GM18519 (cell line): ENCODE measurements around the gene DSCAM.
"Not testable (repeated sequence)": the region's sequence is repeated elsewhere in the genome, so short reads cannot be mapped to it uniquely, and the experiment has no call there.

Experiments
- ATAC-seq: cut with Tn5 transposase; IDR thresholded peaks from one replicate; pipeline ENCODE4 v1.9.1; 2021; ENCODE audit warnings: mild to moderate bottlenecking, moderate library complexity; ENCODE audit not compliant: unreplicated experiment, low FRiP score

Gene DSCAM

DNA sequence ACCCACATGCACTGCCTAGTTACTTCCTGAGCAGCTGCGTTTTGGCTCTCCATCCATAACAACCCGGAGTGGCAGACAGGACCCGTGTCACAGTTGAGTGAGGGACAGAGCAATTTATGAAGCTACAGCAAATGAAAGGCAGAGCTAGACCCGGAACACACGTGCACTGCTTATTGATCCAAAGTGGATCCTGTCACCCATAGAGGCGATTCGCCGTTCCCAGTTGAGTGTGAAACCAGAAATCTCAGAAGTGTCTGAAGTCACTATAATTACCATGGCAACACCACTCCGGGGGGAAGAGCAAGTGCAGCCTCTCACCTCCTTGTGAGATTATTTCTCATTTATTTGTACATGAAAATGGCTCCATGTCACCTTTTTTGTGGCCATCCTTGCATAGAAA is 365.2 kb downstream of the DSCAM start:
- ATAC-seq = no peak

DNA sequence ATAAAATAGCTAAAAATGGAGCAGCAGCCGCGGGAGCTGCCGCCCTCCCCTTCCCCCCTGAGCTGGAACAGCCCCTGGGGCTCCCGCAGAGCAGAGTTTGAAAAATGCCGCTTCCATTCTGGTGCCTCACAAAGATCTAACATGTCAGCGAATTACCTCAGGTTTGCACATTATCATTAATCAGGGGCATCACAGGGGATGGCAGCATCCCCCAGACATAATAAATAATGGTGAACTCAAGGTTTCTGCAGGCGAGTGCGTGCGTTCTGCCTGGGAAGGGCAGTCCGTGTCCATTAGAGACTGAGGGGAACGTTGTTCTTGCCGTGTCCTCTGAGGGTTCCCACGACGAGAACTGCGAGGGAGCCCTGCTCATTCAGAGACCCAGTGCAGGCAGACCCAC is 372.4 kb downstream of the DSCAM start:
- no peak for ATAC-seq

DNA sequence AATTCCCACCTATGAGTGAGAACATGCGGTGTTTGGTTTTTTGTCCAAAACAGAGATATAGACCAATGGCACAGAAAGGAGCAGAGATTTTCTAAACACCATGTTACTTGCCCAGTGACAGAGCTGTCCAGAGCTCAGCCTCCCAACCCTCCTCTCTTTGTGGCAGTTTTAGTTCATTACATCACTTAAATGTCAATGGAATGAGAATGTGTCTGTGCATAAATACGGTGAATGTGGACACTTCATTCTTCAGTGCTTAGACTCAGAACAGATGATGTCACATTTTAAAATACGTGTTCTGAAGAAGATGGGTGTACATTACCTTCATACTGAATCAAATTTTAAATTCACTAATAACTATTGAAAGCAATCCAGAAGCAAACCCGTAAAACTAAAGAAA is 374.9 kb downstream of the DSCAM start:
- no peak for ATAC-seq

- ATAC-seq = no peak
These were observed 375.9 kb downstream of the DSCAM start for GRCh38 chr21:40471103-40471502.

- ATAC-seq = no peak
These were observed 380.0 kb downstream of the DSCAM start for GRCh38 chr21:40466893-40467483.

DNA sequence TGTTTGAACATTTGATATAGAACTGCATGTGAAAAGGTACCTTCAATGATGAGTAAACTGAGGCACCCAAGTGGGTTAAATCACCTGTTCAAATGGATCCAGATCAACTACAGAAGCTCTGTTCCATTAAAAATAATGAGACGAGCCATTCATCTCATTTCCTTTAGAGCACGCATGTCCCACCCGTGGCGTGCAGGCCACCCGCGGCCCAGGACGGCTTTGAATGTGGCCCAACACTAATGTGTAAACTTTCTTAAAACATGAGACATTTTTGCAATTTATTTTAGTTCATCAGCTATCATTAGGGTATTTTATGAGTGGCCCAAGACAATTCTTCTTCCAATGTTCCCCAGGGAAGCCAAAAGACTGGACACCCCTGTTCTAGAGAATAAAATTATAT is 381.6 kb downstream of the DSCAM start:
- no peak for ATAC-seq

GRCh38 chr21:40463176-40463575 is 383.8 kb downstream of the DSCAM start:
- ATAC-seq = no peak

- ATAC-seq = no peak
These were observed 385.9 kb downstream of the DSCAM start for GRCh38 chr21:40461008-40461407.

- ATAC-seq = no peak
These were observed 389.2 kb downstream of the DSCAM start for GRCh38 chr21:40457741-40458140.

GRCh38 chr21:40454057-40454456 is 392.9 kb downstream of the DSCAM start:
- no peak for ATAC-seq

DNA sequence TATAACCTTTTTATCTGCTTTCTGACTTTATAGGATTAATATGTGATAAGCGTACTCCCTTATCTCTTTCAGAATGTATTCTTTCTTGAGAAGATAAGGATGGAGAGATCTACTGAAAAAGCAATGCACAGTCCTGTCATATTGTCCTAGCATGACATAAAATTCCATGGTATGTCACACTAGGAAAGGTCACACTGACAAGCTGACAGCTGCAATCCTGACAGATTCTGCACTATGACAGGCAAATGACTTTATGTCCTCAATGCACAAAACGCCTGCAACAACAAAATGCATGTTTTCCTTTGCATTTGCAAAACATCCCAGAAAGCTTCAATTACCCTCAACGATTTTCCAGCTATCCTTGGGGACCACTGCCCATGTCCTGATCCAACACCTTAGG is 393.8 kb downstream of the DSCAM start:
- ATAC-seq = no peak

- no peak for ATAC-seq
These were observed 394.4 kb downstream of the DSCAM start for GRCh38 chr21:40452548-40452947.

DNA sequence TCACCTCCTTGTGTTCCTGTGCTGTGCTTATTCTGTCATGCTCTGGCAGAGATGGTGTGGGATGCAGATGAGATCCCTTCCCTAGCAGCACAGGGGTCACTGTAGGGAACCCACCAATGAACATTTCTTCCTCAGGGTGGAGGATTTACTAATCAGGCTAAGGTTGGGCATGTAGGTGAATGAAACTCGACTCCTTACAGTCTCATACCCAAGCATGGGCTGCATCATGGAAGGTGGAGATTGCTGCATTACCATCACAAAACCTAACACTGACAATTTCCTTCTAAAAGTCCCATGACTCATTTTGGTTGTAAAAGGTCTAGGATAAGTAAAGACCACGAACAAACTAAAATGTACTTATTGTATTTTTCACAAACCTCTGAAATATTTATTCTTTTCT is 399.9 kb downstream of the DSCAM start:
- ATAC-seq = no peak

GRCh38 chr21:40445349-40445921 is 401.5 kb downstream of the DSCAM start:
- ATAC-seq = no peak

GRCh38 chr21:40439581-40439980 is 407.4 kb downstream of the DSCAM start:
- not testable (repeated sequence) for ATAC-seq

DNA sequence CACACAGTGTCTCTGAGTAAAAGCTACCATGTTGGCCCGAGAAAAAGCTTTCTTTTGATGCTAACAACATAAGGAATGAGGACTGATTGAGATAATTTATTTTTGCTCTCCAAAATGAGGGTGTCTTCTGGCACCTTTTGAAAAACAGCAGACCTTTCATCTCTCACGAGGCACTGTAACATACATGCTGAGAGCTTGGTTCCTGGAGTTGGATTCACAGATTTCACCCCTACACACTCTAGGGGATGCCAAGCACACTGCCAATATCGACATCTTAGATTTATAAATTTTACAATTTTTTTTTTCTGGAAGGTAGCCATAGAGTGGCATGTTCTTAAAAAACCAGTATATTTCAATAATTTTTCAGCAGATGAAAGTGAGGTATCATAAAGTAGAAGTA is 408.3 kb downstream of the DSCAM start:
- ATAC-seq = no peak

DNA sequence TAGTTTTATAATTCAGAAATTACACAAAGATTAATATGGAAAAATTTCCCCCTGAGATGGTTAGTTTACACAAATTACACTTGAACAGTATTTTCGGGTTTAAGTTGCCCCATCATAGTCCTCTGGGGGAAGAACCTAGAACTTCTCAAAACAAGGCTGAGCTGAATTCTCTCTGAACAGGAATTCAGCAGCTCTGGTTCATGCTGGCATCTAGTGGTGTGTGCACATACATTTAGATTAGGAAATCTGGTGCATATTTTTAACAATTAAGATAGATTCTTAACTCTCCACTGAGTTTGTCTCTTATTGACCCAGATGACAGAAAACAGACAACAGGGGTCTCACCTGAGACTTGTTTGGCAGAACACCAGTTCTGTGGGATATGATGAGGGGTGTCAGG is 410.7 kb downstream of the DSCAM start:
- ATAC-seq = no peak

DNA sequence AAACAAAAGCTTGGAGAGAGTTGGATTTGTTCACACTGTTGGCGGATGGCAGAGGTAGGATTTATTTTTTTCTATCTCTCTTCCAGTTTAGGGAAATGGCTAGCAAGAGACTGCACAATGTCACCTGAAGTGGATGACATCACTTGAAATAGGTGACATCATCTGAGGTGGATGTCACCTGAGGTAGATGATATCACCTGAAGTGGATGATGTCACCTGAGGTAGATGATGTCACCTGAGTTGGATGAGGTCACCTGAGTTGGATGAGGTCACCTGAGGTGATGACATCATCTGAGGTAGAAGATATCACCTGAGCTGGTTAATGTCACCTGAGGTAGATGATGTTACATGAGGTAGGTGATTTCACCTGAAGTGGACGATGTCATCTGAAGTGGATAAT is 413.4 kb downstream of the DSCAM start:
- no peak for ATAC-seq

GRCh38 chr21:40425981-40426380 is 421.0 kb downstream of the DSCAM start:
- ATAC-seq = no peak

DNA sequence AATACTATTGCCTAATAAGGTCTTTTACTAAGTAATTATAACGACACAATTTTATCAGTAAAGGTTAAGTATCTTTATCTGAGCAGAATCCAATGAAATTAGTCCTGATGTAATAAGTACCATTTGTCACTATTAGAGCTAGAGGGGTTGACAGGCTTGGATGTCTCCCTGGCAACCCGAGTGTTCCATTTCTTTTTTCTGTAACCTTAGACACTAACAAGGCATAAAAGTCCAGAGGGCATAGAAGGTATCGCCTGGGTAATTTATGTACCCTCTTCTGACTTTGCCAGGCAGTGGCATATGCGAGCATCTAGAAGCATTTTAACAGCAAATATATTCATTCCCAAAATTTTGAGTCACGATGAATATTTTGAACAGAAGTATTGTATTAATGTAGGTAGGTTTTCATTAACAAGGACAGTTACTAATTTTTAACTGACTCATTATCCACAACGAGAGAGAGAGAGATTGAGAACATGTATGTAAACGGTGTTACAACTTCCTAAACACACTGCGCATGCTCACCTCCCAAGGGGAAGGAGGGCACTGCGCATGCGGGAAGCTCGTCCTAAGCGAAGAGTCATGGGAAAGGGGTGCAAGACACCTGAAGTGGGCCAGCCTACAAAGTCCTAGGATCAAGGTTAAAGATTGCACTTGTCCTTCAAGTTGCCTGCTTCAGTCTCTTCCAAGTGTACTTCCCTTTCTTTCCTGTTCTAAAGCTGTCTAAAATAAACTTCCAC is 423.9 kb downstream of the DSCAM start:
- ATAC-seq = no peak

DNA sequence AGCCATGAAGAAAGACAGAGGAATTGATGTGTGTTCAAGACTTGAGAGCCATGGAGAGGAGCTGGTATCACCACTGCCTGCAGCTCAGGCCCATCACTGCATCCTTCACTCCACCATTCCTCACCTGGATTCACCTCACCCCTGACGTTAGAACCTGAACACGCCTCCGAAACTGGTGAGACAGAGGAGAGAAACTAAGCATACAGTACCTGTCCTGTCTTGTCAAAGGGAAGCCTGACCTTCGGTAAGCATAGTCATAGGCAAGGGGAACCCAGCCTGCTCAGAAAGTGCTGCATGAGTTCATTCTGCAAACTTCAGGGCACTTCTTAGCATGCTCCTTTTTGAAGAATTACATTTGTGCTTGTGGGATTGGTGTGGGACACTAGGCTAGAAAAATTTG is 425.8 kb downstream of the DSCAM start:
- ATAC-seq = no peak

- no peak for ATAC-seq
These were observed 430.4 kb downstream of the DSCAM start for GRCh38 chr21:40416572-40416971.
